Measurements from ENCODE around the gene AK3.
A peak's percentile ranks its signal among the peaks of the same experiment; 100 is the strongest.
"Not testable (repeated sequence)": the region's sequence is repeated elsewhere in the genome, so short reads cannot be mapped to it uniquely, and the experiment has no call there.

Gene AK3

DNA sequence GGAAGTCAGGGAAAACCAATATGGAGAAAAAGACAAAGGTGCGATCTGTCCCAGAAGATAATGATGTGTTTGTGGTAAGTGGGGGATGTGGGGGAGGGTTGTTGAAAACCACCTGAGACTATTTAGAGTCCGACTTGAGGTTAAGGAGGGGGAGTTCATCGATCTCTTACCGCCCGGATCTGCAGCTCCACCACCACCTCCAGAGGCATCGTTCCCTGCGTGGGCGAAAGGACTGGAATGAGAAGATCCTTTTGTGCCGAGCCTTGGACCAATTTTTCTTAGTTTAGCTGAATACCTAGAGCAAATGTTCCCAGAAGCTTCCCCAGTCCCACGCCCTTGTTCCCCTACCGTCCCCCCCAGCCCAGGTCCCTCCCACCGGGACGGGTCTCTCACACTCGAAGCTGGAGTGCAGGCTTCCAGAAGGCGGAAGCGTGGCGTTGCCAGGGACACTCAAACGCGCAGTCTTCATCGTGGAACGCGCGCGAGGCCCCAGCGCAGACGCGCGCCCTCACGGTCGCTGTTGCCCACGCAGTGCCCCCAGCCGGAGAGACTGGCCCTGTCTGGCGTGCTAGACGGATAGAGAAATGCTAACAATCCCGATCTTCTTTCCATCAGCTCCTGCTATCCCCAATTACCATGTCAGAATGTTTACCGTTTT is 74.8 kb downstream of the AK3 start, which contains the start of gene SPATA6L:
SPATA6L (minus strand) TSS at position 439 of the 658 bp plus-strand sequence; CDS start at position 209, 230 bp downstream.
- peak in 2 of 3 donors; percentile 14 to 17 for DNase-seq (ENCODE audit: low read depth in 3 of 3)

GRCh38 chr9:4665357-4665756 is 75.6 kb downstream of the AK3 start:
- no peak for DNase-seq (ENCODE audit: low read depth in 3 of 3)

GRCh38 chr9:4663956-4664355 is 77.0 kb downstream of the AK3 start:
- no peak for DNase-seq (ENCODE audit: low read depth in 3 of 3)

GRCh38 chr9:4662989-4663792 is 77.8 kb downstream of the AK3 start:
- DNase-seq (ENCODE audit: low read depth in 3 of 3) = no peak

DNA sequence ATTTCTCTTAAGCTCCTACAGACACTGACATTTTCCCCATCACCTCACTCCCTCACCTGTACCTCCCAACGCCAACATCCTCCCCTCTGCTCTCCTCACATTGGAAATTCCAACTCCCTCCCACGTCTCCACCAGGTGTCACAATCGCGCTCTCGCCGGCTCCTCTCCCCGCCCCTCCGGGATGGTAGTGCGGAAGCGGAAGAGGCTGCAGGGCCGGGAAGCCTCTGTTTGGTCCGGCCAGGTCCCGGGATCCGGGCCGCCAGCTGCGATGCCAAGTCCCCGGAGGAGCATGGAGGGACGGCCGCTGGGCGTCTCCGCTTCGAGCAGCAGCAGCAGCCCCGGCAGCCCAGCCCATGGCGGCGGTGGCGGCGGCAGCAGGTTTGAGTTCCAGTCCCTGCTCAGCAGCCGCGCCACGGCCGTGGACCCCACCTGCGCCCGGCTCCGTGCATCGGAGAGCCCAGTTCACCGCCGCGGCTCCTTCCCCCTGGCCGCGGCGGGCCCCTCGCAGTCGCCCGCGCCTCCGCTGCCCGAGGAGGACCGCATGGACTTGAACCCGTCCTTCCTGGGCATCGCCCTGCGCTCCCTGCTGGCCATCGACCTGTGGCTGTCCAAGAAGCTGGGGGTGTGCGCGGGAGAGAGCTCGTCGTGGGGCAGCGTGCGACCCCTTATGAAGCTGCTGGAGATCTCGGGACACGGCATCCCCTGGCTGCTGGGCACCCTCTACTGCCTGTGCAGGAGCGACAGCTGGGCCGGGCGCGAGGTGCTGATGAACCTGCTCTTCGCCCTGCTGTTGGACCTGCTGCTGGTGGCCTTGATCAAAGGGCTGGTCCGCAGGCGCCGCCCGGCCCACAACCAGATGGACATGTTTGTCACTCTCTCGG is 78.7 kb downstream of the AK3 start, which contains the start of gene PLPP6:
PLPP6 (plus strand) TSS at position 187 of the 881 bp plus-strand sequence; CDS start at position 269, 82 bp downstream.
- peak; percentile 57 to 58 (median 58) for DNase-seq (ENCODE audit: low read depth in 3 of 3)

- no peak for DNase-seq (ENCODE audit: low read depth in 3 of 3)
These were observed 79.4 kb downstream of the AK3 start for GRCh38 chr9:4661611-4662010.

GRCh38 chr9:4661165-4661564 is 79.8 kb downstream of the AK3 start:
- DNase-seq (ENCODE audit: low read depth in 3 of 3) = no peak

DNA sequence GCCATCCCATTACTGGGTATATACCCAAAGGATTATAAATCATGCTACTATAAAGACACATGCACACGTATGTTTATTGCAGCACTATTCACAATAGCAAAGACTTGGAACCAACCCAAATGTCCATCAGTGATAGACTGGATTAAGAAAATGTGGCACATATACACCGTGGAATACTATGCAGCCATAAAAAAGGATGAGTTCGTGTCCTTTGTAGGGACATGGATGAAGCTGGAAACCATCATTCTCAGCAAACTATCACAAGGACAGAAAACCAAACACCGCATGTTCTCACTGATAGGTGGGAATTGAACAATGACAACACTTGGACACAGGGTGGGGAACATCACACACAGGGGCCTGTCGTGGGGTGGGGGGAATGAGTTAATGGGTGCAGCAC is 80.3 kb downstream of the AK3 start:
- DNase-seq (ENCODE audit: low read depth in 3 of 3) = not testable (repeated sequence)

Measured in stimulated activated CD4-positive, alpha-beta T cell treated with anti-CD3 and anti-CD28 coated beads, TNF-alpha, amount 100 ng/mL, for 48 hours (primary cell).